HepG2 (cell line): Measurements from ENCODE around the gene NFKBIA. TPM values are rescaled to one million over a fixed set of nuclear protein-coding genes. Genes with fewer than 3 reads are reported as not detected.

Experiments used
- AHR ChIP-seq: IDR thresholded peaks from 2 replicates; pipeline ENCODE4 v1.6.1; 2018; ENCODE audit warnings: missing genetic modification reagents, missing compliant biosample characterization
- ARNTL ChIP-seq: sonication (generic); formaldehyde crosslinking; IDR thresholded peaks from 2 replicates; pipeline ENCODE4 v1.4.0; 2020; ENCODE audit warnings: mild to moderate bottlenecking, missing genetic modification reagents
- BORCS8-MEF2B ChIP-seq: sonication (generic); formaldehyde crosslinking; IDR thresholded peaks from 2 replicates; pipeline ENCODE4 v1.8.0; 2022; ENCODE audit warnings: mild to moderate bottlenecking, missing genetic modification reagents
- CC2D1A ChIP-seq: sonication (generic); formaldehyde crosslinking; IDR thresholded peaks from 2 replicates; pipeline ENCODE4 v1.8.1; 2023; ENCODE audit warnings: mild to moderate bottlenecking, missing genetic modification reagents
- CREM ChIP-seq, 2 experiments: sonication (generic) in 1 of 2; formaldehyde crosslinking in 1 of 2; IDR thresholded peaks; 2 replicates each; pipeline versions ENCODE4 v1.4.0 to v1.6.1; 2016 to 2020; ENCODE audit warnings: antibody characterized with exemption in 1 of 2, mild to moderate bottlenecking in 1 of 2, missing genetic modification reagents in 1 of 2
- EP300 ChIP-seq, 3 experiments: sonication (generic) in 1 of 3; formaldehyde crosslinking in 1 of 3; IDR thresholded peaks; 2 replicates each; pipeline versions ENCODE4 v1.5.1 to v1.6.1; 2011 to 2020; ENCODE audit warnings: low read depth in 2 of 3, low read length in 2 of 3, borderline replicate concordance in 1 of 3, improper control_type of control experiment in 1 of 3, mild to moderate bottlenecking in 1 of 3, missing genetic modification reagents in 1 of 3, moderate library complexity in 1 of 3
- FOXP4 ChIP-seq: sonication (generic); formaldehyde crosslinking; IDR thresholded peaks from 2 replicates; pipeline ENCODE4 v1.4.0; 2020; ENCODE audit warnings: missing genetic modification reagents
- HIC2 ChIP-seq: sonication (generic); formaldehyde crosslinking; IDR thresholded peaks from 2 replicates; pipeline ENCODE4 v1.9.0; 2022; ENCODE audit warnings: low read depth, missing genetic modification reagents
- IRF2 ChIP-seq: IDR thresholded peaks from 2 replicates; pipeline ENCODE4 v1.6.1; 2018; ENCODE audit warnings: missing genetic modification reagents, missing compliant biosample characterization
- MEIS1 ChIP-seq: sonication (generic); formaldehyde crosslinking; IDR thresholded peaks from 2 replicates; pipeline ENCODE4 v1.9.0; 2021; ENCODE audit warnings: mild to moderate bottlenecking, missing genetic modification reagents, moderate library complexity, borderline replicate concordance
- MIER3 ChIP-seq: IDR thresholded peaks from 2 replicates; pipeline ENCODE4 v1.6.1; 2016; ENCODE audit warnings: missing compliant biosample characterization, borderline replicate concordance
- NFKBIZ ChIP-seq: IDR thresholded peaks from 2 replicates; pipeline ENCODE4 v1.6.1; 2018; ENCODE audit warnings: missing genetic modification reagents, missing compliant biosample characterization
- PBX2 ChIP-seq: IDR thresholded peaks from 2 replicates; pipeline ENCODE4 v1.6.1; 2016; ENCODE audit warnings: control low read depth
- SALL1 ChIP-seq: sonication (generic); formaldehyde crosslinking; IDR thresholded peaks from 2 replicates; pipeline ENCODE4 v1.8.0; 2022; ENCODE audit warnings: mild to moderate bottlenecking, missing genetic modification reagents
- SATB2 ChIP-seq: sonication (generic); formaldehyde crosslinking; IDR thresholded peaks from 2 replicates; pipeline ENCODE4 v1.5.0; 2020; ENCODE audit warnings: missing genetic modification reagents
- SOX6 ChIP-seq, 2 experiments: fragments of 450-650 bp in 1 of 2; sonication (generic) in 1 of 2; formaldehyde crosslinking in 1 of 2; IDR thresholded peaks; 2 replicates each; pipeline versions ENCODE4 v1.4.0 to v1.6.1; 2017 to 2020; ENCODE audit warnings: antibody characterized with exemption in 1 of 2, mild to moderate bottlenecking in 1 of 2, missing genetic modification reagents in 1 of 2
- THYN1 ChIP-seq: sonication (generic); formaldehyde crosslinking; IDR thresholded peaks from 2 replicates; pipeline ENCODE4 v1.8.1; 2023; ENCODE audit warnings: low read depth, mild to moderate bottlenecking, moderate library complexity, missing genetic modification reagents, borderline replicate concordance
- ZMYM2 ChIP-seq: sonication (generic); formaldehyde crosslinking; IDR thresholded peaks from 2 replicates; pipeline ENCODE4 v1.8.0; 2022; ENCODE audit warnings: mild to moderate bottlenecking, missing genetic modification reagents
- ZNF337 ChIP-seq: sonication (generic); formaldehyde crosslinking; IDR thresholded peaks from 2 replicates; pipeline ENCODE4 v1.5.1; 2020; ENCODE audit warnings: missing genetic modification reagents, low read depth, mild to moderate bottlenecking, borderline replicate concordance
- ZNF383 ChIP-seq: sonication (generic); formaldehyde crosslinking; IDR thresholded peaks from 2 replicates; pipeline ENCODE4 v1.4.0; 2020; ENCODE audit warnings: missing genetic modification reagents, mild to moderate bottlenecking, borderline replicate concordance
- ZNF414 ChIP-seq: sonication (generic); formaldehyde crosslinking; IDR thresholded peaks from 2 replicates; pipeline ENCODE4 v1.5.0; 2020; ENCODE audit warnings: missing genetic modification reagents
- ZNF547 ChIP-seq: sonication (generic); formaldehyde crosslinking; IDR thresholded peaks from 2 replicates; pipeline ENCODE4 v1.5.1; 2020; ENCODE audit warnings: mild to moderate bottlenecking, missing genetic modification reagents
- polyA plus RNA-seq, 8 experiments: library from polyadenylated mRNA; depleted of rRNA in 3 of 8; stranded (reverse) in 7 of 8; unstranded in 1 of 8; fragments of >200 nt; fragmentation: Illumina TruSeq in 4 of 8; extraction: Trizol in 4 of 8; gene quantifications; 2 replicates each; pipeline versions ENCODE4 v1.2.1 to v1.2.3, GENCODE V29; 2011 to 2016; ENCODE audit warnings: low read depth in 4 of 8, missing spikeins in 1 of 8, mixed read lengths in 1 of 8; ENCODE audit not compliant: insufficient read depth in 1 of 8
- total RNA-seq, 5 experiments: library from RNA; depleted of rRNA; stranded (reverse); fragments of >200 nt; fragmentation: Illumina TruSeq; extraction: Trizol; gene quantifications; 2 replicates each; pipeline ENCODE4 v1.2.3, GENCODE V29; 2016; ENCODE audit warnings: low read depth in 1 of 5

Gene NFKBIA
- total and polyA plus RNA-seq, 2 of the 13 experiments (the other 11 are each of a cell fraction or from before 2014, with no cell fraction given), result 197 to 319 TPM

- TF ChIP-seq PBX2 (no peak), SALL1 (peak; percentile 43), ZNF383 (CRISPR knock-in tag) (0 out of 2 replicates have a peak, but pooled peaks have one; percentile 78), CC2D1A (CRISPR knock-in tag) (no peak), AHR (CRISPR knock-in tag) (no peak), EP300 (IDR thresholded peaks at IDR 0.05; ENCODE audit: low read depth in 2 of 2, low read length in 2 of 2) (peak in 1 of 2 experiments; percentile 61; a peak in 3 of 4 replicates), EP300 (CRISPR knock-in tag; IDR thresholded peaks at IDR 0.05; ENCODE audit: borderline replicate concordance) (peak; percentile 27; the same call in 1 of the 2 replicates), FOXP4 (CRISPR knock-in tag) (peak; percentile 78), SOX6 (IDR thresholded peaks at IDR 0.05) (no peak), SOX6 (CRISPR knock-in tag; IDR thresholded peaks at IDR 0.05) (peak; percentile 68), MIER3 (peak; percentile 80), ZNF414 (peak; percentile 43; the same call in 1 of the 2 replicates), ARNTL (CRISPR knock-in tag) (0 out of 2 replicates have a peak, but pooled peaks have one; percentile 31), NFKBIZ (CRISPR knock-in tag) (no peak), IRF2 (peak; percentile 70; the same call in 1 of the 2 replicates), CREM (IDR thresholded peaks at IDR 0.05) (peak; percentile 22; the same call in 1 of the 2 replicates), CREM (CRISPR knock-in tag; IDR thresholded peaks at IDR 0.05) (no peak), SATB2 (0 out of 2 replicates have a peak, but pooled peaks have one; percentile 64), BORCS8-MEF2B (0 out of 2 replicates have a peak, but pooled peaks have one; percentile 59), ZNF547 (CRISPR knock-in tag) (peak; percentile 74; the same call in 1 of the 2 replicates), ZNF337 (CRISPR knock-in tag) (peak; percentile 76; the same call in 1 of the 2 replicates), THYN1 (CRISPR knock-in tag) (0 out of 2 replicates have a peak, but pooled peaks have one; percentile 67), MEIS1 (CRISPR knock-in tag) (0 out of 2 replicates have a peak, but pooled peaks have one; percentile 27), ZMYM2 (CRISPR knock-in tag) (no peak), HIC2 (CRISPR knock-in tag) (peak; percentile 91; the same call in 1 of the 2 replicates)
These were observed 51.0 kb downstream of the NFKBIA start (continued) for GRCh38 chr14:35353409-35354172.
